ENCODE results near the gene ANO1. TPM values are rescaled to one million over a fixed set of nuclear protein-coding genes. Genes with fewer than 3 reads are reported as not detected.

Gene ANO1
- polyA plus RNA-seq, 1 of the 3 experiments (the other 2 are of a cell fraction), result not detected

DNA sequence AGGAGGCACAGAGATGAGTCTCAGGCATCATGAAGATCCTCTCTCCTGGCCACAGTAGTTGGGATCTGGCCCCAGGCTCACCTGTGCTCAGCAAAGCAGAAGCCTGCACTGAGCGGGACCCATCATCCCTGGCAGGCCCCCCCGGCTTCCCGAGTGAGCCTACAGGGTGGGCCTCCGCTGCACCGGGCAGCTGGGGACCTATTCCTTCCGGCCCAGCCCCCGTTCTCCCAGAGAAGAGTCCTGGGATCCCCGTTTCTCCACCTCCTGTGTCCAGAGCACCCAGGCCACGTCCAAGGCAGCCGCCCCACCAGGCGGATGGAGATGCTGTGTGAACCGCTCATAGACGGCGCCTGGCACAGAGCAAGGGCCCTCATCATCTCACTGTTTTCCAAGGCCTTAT, 52.5 kb downstream of the ANO1 start:
- Histone ChIP-seq H3K27me3 (ENCODE audit: insufficient read depth) (no peaks in the 10 kb centered on the region), H3K9ac (no peak overlapping the region), H3K4me1 (ENCODE audit: control insufficient read depth in 1 of 2, insufficient read depth in 2 of 2, low read depth in 1 of 2, low read length in 1 of 2) (peaks cover 0 to 12% of the 10 kb centered on the region in 2 experiments; a peak in 1 of 4 replicates), H3F3A (replicated peaks; ENCODE audit: insufficient read depth) (no peaks in the 10 kb centered on the region), H2AFZ (ENCODE audit: low read depth) (no peak overlapping the region), H3K4me3 (ENCODE audit: low read depth in 2 of 2, low read length in 1 of 2) (no peak overlapping the region), H3K9me2 (no peaks in the 10 kb centered on the region), H3K79me2 (ENCODE audit: insufficient read depth) (no peaks in the 10 kb centered on the region), H3K36me3 (replicated peaks in 1 of 2; ENCODE audit: control insufficient read depth in 1 of 2, insufficient read depth in 2 of 2, low read length in 1 of 2) (no peaks in the 10 kb centered on the region), H4K20me1 (ENCODE audit: insufficient read depth) (no peaks in the 10 kb centered on the region), H3K9me3 (no peaks in the 10 kb centered on the region), H3K4me2 (no peak overlapping the region), H3K27ac (ENCODE audit: low read depth in 2 of 2, low read length in 1 of 2) (no peak overlapping the region)
- TF ChIP-seq RCOR1 (IDR thresholded peaks at IDR 0.05; ENCODE audit: low read length) (no peak), TEAD4 (IDR thresholded peaks at IDR 0.05; ENCODE audit: borderline replicate concordance, insufficient read depth) (no peak)
- WGBS (ENCODE audit: low lambda C conversion rate), result 58% methylated on average over 7 of the region's 14 CpGs
- ChIA-PET POLR2A (no interaction called here), CTCF (no interaction called here)
- DNase-seq, result no peak

DNA sequence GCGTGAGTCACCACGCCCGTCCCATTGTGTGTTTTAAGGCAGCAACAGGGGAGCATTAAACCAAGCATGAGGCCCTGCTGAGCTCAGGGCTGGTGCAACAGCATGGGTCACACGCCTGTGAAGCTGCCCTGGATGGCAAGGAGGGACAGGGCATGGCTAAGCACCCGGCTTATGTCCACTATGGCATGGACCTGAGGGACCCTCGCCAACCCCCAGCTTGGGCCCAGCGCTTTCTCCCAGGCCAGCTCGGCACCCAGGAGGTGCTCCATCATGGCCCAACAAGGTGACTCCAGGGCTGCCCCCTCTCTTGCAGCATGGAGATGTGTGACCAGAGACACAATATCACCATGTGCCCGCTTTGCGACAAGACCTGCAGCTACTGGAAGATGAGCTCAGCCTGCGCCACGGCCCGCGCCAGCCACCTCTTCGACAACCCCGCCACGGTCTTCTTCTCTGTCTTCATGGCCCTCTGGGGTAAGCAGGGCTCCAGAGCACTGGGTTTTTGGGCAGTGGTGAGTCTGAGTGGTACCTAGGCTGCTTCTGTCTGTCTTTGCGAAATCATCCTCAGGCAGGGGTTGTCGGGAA, 53.6 kb downstream of the ANO1 start:
- no peaks in the 10 kb centered on the region for H3F3A ChIP-seq (replicated peaks; ENCODE audit: insufficient read depth)
- H3K9me2 ChIP-seq, result no peaks in the 10 kb centered on the region
- no peak overlapping the region for H3K27ac ChIP-seq (ENCODE audit: low read depth in 2 of 2, low read length in 1 of 2)
- no peaks in the 10 kb centered on the region for H3K79me2 ChIP-seq (ENCODE audit: insufficient read depth)
- WGBS (ENCODE audit: low lambda C conversion rate), result 67% methylated on average over 16 of the region's 19 CpGs
- POLR2A ChIA-PET, result no interaction called here
- no peak for DNase-seq
- CTCF ChIA-PET, result interaction anchor here (0.7 kb wide), 1 partner anchor 60 kb away, joined by 3 read pairs; no protein-coding TSS in a partner anchor
- H3K36me3 ChIP-seq (replicated peaks in 1 of 2; ENCODE audit: control insufficient read depth in 1 of 2, insufficient read depth in 2 of 2, low read length in 1 of 2), result no peaks in the 10 kb centered on the region
- H3K27me3 ChIP-seq (ENCODE audit: insufficient read depth), result no peaks in the 10 kb centered on the region
- H4K20me1 ChIP-seq (ENCODE audit: insufficient read depth), result no peaks in the 10 kb centered on the region
- H3K9me3 ChIP-seq, result no peaks in the 10 kb centered on the region
- no peak overlapping the region for H3K4me2 ChIP-seq
- H3K9ac ChIP-seq, result no peak overlapping the region
- H3K4me1 ChIP-seq (ENCODE audit: control insufficient read depth in 1 of 2, insufficient read depth in 2 of 2, low read depth in 1 of 2, low read length in 1 of 2), result peaks cover 0 to 12% of the 10 kb centered on the region in 2 experiments; a peak in 1 of 4 replicates
- TF ChIP-seq GABPA (IDR thresholded peaks at IDR 0.05; ENCODE audit: low read depth), result no peak
- TF ChIP-seq, protein P1, sequence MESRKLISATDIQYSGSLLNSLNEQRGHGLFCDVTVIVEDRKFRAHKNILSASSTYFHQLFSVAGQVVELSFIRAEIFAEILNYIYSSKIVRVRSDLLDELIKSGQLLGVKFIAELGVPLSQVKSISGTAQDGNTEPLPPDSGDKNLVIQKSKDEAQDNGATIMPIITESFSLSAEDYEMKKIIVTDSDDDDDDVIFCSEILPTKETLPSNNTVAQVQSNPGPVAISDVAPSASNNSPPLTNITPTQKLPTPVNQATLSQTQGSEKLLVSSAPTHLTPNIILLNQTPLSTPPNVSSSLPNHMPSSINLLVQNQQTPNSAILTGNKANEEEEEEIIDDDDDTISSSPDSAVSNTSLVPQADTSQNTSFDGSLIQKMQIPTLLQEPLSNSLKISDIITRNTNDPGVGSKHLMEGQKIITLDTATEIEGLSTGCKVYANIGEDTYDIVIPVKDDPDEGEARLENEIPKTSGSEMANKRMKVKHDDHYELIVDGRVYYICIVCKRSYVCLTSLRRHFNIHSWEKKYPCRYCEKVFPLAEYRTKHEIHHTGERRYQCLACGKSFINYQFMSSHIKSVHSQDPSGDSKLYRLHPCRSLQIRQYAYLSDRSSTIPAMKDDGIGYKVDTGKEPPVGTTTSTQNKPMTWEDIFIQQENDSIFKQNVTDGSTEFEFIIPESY (IDR thresholded peaks at IDR 0.05; ENCODE audit: borderline replicate concordance, low read depth), result no peak
- H3K4me3 ChIP-seq (ENCODE audit: low read depth in 2 of 2, low read length in 1 of 2), result no peak overlapping the region
- H2AFZ ChIP-seq (ENCODE audit: low read depth), result no peak overlapping the region

DNA sequence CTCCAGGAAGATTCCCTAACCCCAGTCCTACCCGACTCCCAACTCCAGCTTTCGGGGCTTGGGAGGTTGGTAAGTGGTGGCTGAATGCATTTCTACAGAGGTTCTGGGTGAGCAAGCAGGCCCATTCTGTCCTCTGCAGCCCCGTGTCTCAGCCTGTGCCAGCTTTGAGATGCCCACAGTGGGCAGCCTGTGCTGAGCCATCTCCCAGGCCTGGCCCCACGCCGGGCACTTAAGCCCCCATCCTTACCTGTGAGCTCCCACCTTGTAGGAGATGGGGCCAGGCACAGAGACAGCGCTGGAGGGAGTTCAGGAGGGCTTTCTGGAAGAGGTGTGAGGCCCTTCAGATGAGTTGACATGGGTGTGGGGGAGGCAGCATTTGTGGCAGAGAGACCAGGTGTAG, 54.5 kb downstream of the ANO1 start:
- TF ChIP-seq RAD21 (IDR thresholded peaks at IDR 0.05; ENCODE audit: low read length), result no peak
- TF ChIP-seq, protein P2, sequence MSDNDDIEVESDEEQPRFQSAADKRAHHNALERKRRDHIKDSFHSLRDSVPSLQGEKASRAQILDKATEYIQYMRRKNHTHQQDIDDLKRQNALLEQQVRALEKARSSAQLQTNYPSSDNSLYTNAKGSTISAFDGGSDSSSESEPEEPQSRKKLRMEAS (IDR thresholded peaks at IDR 0.05; ENCODE audit: low read depth), result no peak
- TF ChIP-seq FOXM1 (IDR thresholded peaks at IDR 0.05; ENCODE audit: low read depth), result no peak
- TF ChIP-seq EP300 (IDR thresholded peaks at IDR 0.05; ENCODE audit: borderline replicate concordance in 1 of 2, low read depth in 1 of 2, low read length in 1 of 2), result no peak
- TF ChIP-seq SMC3 (IDR thresholded peaks at IDR 0.05; ENCODE audit: low read depth, low read length), result no peak
- TF ChIP-seq, protein P1 (IDR thresholded peaks at IDR 0.05; ENCODE audit: borderline replicate concordance, low read depth), result no peak
- TF ChIP-seq RXRA (IDR thresholded peaks at IDR 0.05; ENCODE audit: borderline replicate concordance, low read depth), result no peak
- no peak for TF ChIP-seq JUND (IDR thresholded peaks at IDR 0.05)
- CTCF ChIA-PET, result interaction anchor here (0.7 kb wide), 1 partner anchor 59 kb away, joined by 3 read pairs; no protein-coding TSS in a partner anchor
- no peaks in the 10 kb centered on the region for H3K36me3 ChIP-seq (replicated peaks in 1 of 2; ENCODE audit: control insufficient read depth in 1 of 2, insufficient read depth in 2 of 2, low read length in 1 of 2)

More for the DNA sequence above, 54.5 kb downstream of the ANO1 start:
- H3K9ac ChIP-seq, result no peak overlapping the region
- DNase-seq, result no peak
- H3K4me2 ChIP-seq, result no peak overlapping the region
- no peak overlapping the region for H3K4me3 ChIP-seq (ENCODE audit: low read depth in 2 of 2, low read length in 1 of 2)
- H3K27ac ChIP-seq (ENCODE audit: low read depth in 2 of 2, low read length in 1 of 2), result no peak overlapping the region
- H4K20me1 ChIP-seq (ENCODE audit: insufficient read depth), result no peaks in the 10 kb centered on the region
- H3F3A ChIP-seq (replicated peaks; ENCODE audit: insufficient read depth), result no peaks in the 10 kb centered on the region
- H3K9me2 ChIP-seq, result no peaks in the 10 kb centered on the region
- peaks cover 0 to 12% of the 10 kb centered on the region in 2 experiments; a peak in 1 of 4 replicates for H3K4me1 ChIP-seq (ENCODE audit: control insufficient read depth in 1 of 2, insufficient read depth in 2 of 2, low read depth in 1 of 2, low read length in 1 of 2)
- H3K9me3 ChIP-seq, result no peaks in the 10 kb centered on the region
- whole genome bisulfite sequencing (ENCODE audit: low lambda C conversion rate), result 22% methylated on average over 4 of the region's 6 CpGs
- no peak overlapping the region for H2AFZ ChIP-seq (ENCODE audit: low read depth)
- no peaks in the 10 kb centered on the region for H3K79me2 ChIP-seq (ENCODE audit: insufficient read depth)
- H3K27me3 ChIP-seq (ENCODE audit: insufficient read depth), result no peaks in the 10 kb centered on the region
- POLR2A ChIA-PET, result no interaction called here
